CD4-positive, alpha-beta T cell treated with Interleukin-21 for 1 hour (primary cell): ENCODE data around the gene LIMK2.
A peak's percentile ranks its signal among the peaks of the same experiment; 100 is the strongest.
"Not testable (repeated sequence)": the region's sequence is repeated elsewhere in the genome, so short reads cannot be mapped to it uniquely, and the experiment has no call there.

Experiments used
- DNase-seq: peaks from one replicate; pipeline ENCODE4 v3.0.0-alpha.2; 2020

Gene LIMK2

GRCh38 chr22:31295360-31295759 lies 83.3 kb downstream of the LIMK2 start:
- no peak for DNase-seq

- no peak for DNase-seq
Observed at GRCh38 chr22:31295831-31296657, 83.9 kb downstream of the LIMK2 start.

GRCh38 chr22:31300896-31301295 lies 88.8 kb downstream of the LIMK2 start:
- no peak for DNase-seq

- DNase-seq = no peak
Observed at GRCh38 chr22:31302006-31302405, 89.9 kb downstream of the LIMK2 start.

- DNase-seq = no peak
Observed at GRCh38 chr22:31302537-31302936, 90.4 kb downstream of the LIMK2 start.

- DNase-seq = no peak
Observed at GRCh38 chr22:31305194-31305593, 93.1 kb downstream of the LIMK2 start.

GRCh38 chr22:31308181-31308580 lies 96.1 kb downstream of the LIMK2 start:
- no peak for DNase-seq

GRCh38 chr22:31313366-31314147 lies 101.5 kb downstream of the LIMK2 start:
- DNase-seq = peak; percentile 69

GRCh38 chr22:31314220-31314619 lies 102.1 kb downstream of the LIMK2 start:
- DNase-seq = not testable (repeated sequence)

- DNase-seq = no peak
Observed at GRCh38 chr22:31321421-31321820, 109.3 kb downstream of the LIMK2 start.

GRCh38 chr22:31323578-31324550 lies 111.8 kb downstream of the LIMK2 start:
- DNase-seq = no peak

- DNase-seq = no peak
Observed at GRCh38 chr22:31326877-31327276, 114.8 kb downstream of the LIMK2 start.

- DNase-seq = no peak
Observed at GRCh38 chr22:31327806-31328543, 115.9 kb downstream of the LIMK2 start.

GRCh38 chr22:31328544-31328960 lies 116.5 kb downstream of the LIMK2 start:
- no peak for DNase-seq

GRCh38 chr22:31329029-31329428 lies 116.9 kb downstream of the LIMK2 start:
- no peak for DNase-seq
